Astrocyte (in vitro differentiated cells and primary cell): ENCODE results near the gene TWIST2. TPM values are rescaled to one million over a fixed set of nuclear protein-coding genes. Genes with fewer than 3 reads are reported as not detected.

ENCODE experiments used
- DNase-seq: peaks from one replicate; pipeline ENCODE4 v3.0.0-alpha.2; 2010; ENCODE audit warnings: low read depth
- FAIRE-seq: peaks from 2 replicates; lab custom pipeline; 2011; peaks lifted over from hg19 to GRCh38; lab: Jason Lieb, UNC
- H2AFZ ChIP-seq: 2 replicates; pipeline ENCODE4 v1.6.0; 2012; ENCODE audit warnings: low read depth, low read length, inconsistent platforms
- H3K27ac ChIP-seq: 2 replicates; pipeline ENCODE4 v1.5.1; 2011; ENCODE audit warnings: low read depth, low read length, inconsistent platforms
- H3K27me3 ChIP-seq: 2 replicates; pipeline ENCODE4 v1.6.0; 2011; ENCODE audit warnings: low read length, inconsistent platforms; ENCODE audit not compliant: insufficient read depth
- H3K36me3 ChIP-seq: 2 replicates; pipeline ENCODE4 v1.5.1; 2011; ENCODE audit warnings: low read length, inconsistent platforms; ENCODE audit not compliant: insufficient read depth
- H3K4me1 ChIP-seq: 2 replicates; pipeline ENCODE4 v1.5.1; 2011; ENCODE audit warnings: low read length, inconsistent platforms; ENCODE audit not compliant: insufficient read depth
- H3K4me2 ChIP-seq: 2 replicates; pipeline ENCODE4 v1.6.0; 2012; ENCODE audit warnings: low read length, inconsistent platforms
- H3K4me3 ChIP-seq: 2 replicates; pipeline ENCODE4 v1.5.1; 2011; ENCODE audit warnings: low read depth, mild to moderate bottlenecking, low read length, inconsistent platforms; ENCODE audit not compliant: insufficient read depth
- H3K79me2 ChIP-seq: 2 replicates; pipeline ENCODE4 v1.6.0; 2012; ENCODE audit warnings: mild to moderate bottlenecking, low read length, inconsistent platforms; ENCODE audit not compliant: insufficient read depth
- H3K9ac ChIP-seq: 2 replicates; pipeline ENCODE4 v1.6.0; 2012; ENCODE audit warnings: mild to moderate bottlenecking, low read length, inconsistent platforms
- H3K9me3 ChIP-seq: 2 replicates; pipeline ENCODE4 v1.5.1; 2012; ENCODE audit warnings: low read depth, mild to moderate bottlenecking, low read length, inconsistent platforms; ENCODE audit not compliant: insufficient read depth
- H4K20me1 ChIP-seq: 2 replicates; pipeline ENCODE4 v1.6.0; 2012; ENCODE audit warnings: low read length, inconsistent platforms; ENCODE audit not compliant: insufficient read depth
- H3K27ac Mint-ChIP-seq: one replicate; pipeline ENCODE4 v1.8.0; 2021; ENCODE audit warnings: mild to moderate bottlenecking, mixed read lengths; ENCODE audit not compliant: unreplicated experiment
- H3K27me3 Mint-ChIP-seq: one replicate; pipeline ENCODE4 v1.8.0; 2021; ENCODE audit warnings: low read depth, mixed read lengths; ENCODE audit not compliant: unreplicated experiment
- H3K36me3 Mint-ChIP-seq: one replicate; pipeline ENCODE4 v1.8.0; 2021; ENCODE audit warnings: low read depth, mixed read lengths; ENCODE audit not compliant: unreplicated experiment
- H3K4me1 Mint-ChIP-seq: one replicate; pipeline ENCODE4 v1.8.0; 2021; ENCODE audit warnings: low read depth, mixed read lengths; ENCODE audit not compliant: unreplicated experiment
- H3K4me3 Mint-ChIP-seq: one replicate; pipeline ENCODE4 v1.8.0; 2021; ENCODE audit warnings: mild to moderate bottlenecking, moderate library complexity, mixed read lengths; ENCODE audit not compliant: unreplicated experiment
- H3K9me3 Mint-ChIP-seq: one replicate; pipeline ENCODE4 v1.8.0; 2021; ENCODE audit warnings: mild to moderate bottlenecking, mixed read lengths; ENCODE audit not compliant: unreplicated experiment
- EZH2 ChIP-seq: IDR thresholded peaks from 2 replicates; pipeline ENCODE4 v1.6.1; 2012; ENCODE audit warnings: mild to moderate bottlenecking, low read length, inconsistent platforms; ENCODE audit not compliant: insufficient read depth
- total RNA-seq: library from RNA; stranded (reverse); gene quantifications from 2 replicates; pipeline ENCODE4 v1.2.1, GENCODE V29; 2021
- TF ChIP-seq, protein P1 (sequence below): IDR thresholded peaks from 2 replicates; pipeline ENCODE4 v1.5.1; 2011; ENCODE audit warnings: low read depth, mild to moderate bottlenecking, inconsistent platforms, low read length, moderate library complexity; ENCODE audit not compliant: insufficient read depth

Gene TWIST2
- total RNA-seq, 1 donor from 2014 or later: 3.2 TPM

DNA sequence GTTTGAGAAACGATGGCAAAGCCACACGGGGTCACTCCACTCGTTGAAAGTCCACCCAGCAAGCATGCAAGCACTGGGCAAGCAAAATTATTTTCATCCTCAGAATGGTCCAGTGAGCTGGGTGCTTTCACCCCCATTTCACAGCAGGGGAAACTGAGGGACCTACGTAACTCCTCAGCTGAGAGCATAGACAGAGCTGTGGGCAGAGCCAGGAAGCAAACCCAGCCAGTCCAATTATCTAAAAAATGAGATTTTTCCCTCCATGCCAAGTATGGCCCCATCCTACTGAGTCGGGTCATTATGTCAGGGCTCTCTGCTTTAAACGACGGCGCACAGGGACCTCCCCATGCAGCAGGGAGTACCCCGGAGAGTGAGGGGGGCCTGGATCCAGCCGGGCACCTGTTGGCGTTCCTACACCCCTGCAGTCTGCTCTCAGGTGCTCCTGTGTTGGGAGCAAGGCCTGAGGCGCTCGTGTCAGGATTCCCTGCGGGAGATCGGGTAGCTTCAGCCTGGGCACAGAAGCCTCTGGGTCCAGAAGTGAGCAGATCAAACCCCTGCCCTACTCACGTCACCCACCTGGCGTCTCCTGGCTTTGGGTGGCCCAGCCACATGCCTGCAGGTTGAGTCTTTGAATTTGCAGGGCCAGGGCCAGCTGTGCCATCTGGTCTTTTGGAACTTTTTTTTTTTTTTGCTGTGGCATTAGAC, 17.3 kb downstream of the TWIST2 start:
- Mint-ChIP-seq H3K36me3 (peaks cover 3% of the 10 kb centered on the region), H3K4me1 (peaks cover 29% of the 10 kb centered on the region), H3K9me3 (no peaks in the 10 kb centered on the region), H3K27me3 (peaks cover 3% of the 10 kb centered on the region), H3K4me3 (peak overlapping the region; percentile 34), H3K27ac (peak overlapping the region; percentile 58)
- DNase-seq (no peak), FAIRE-seq (no peak)
- Histone ChIP-seq H3K79me2 (peaks cover 55% of the 10 kb centered on the region), H3K36me3 (no peaks in the 10 kb centered on the region), H3K9me3 (no peaks in the 10 kb centered on the region), H3K9ac (peak overlapping the region; percentile 76), H4K20me1 (no peaks in the 10 kb centered on the region), H3K4me3 (no peak overlapping the region), H3K4me2 (peak overlapping the region; percentile 81), H3K27ac (peak overlapping the region; percentile 89), H3K27me3 (no peaks in the 10 kb centered on the region), H2AFZ (no peak overlapping the region), H3K4me1 (peaks cover 50% of the 10 kb centered on the region)
- TF ChIP-seq, protein P1, sequence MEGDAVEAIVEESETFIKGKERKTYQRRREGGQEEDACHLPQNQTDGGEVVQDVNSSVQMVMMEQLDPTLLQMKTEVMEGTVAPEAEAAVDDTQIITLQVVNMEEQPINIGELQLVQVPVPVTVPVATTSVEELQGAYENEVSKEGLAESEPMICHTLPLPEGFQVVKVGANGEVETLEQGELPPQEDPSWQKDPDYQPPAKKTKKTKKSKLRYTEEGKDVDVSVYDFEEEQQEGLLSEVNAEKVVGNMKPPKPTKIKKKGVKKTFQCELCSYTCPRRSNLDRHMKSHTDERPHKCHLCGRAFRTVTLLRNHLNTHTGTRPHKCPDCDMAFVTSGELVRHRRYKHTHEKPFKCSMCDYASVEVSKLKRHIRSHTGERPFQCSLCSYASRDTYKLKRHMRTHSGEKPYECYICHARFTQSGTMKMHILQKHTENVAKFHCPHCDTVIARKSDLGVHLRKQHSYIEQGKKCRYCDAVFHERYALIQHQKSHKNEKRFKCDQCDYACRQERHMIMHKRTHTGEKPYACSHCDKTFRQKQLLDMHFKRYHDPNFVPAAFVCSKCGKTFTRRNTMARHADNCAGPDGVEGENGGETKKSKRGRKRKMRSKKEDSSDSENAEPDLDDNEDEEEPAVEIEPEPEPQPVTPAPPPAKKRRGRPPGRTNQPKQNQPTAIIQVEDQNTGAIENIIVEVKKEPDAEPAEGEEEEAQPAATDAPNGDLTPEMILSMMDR: no peak
- no peak for TF ChIP-seq EZH2

DNA sequence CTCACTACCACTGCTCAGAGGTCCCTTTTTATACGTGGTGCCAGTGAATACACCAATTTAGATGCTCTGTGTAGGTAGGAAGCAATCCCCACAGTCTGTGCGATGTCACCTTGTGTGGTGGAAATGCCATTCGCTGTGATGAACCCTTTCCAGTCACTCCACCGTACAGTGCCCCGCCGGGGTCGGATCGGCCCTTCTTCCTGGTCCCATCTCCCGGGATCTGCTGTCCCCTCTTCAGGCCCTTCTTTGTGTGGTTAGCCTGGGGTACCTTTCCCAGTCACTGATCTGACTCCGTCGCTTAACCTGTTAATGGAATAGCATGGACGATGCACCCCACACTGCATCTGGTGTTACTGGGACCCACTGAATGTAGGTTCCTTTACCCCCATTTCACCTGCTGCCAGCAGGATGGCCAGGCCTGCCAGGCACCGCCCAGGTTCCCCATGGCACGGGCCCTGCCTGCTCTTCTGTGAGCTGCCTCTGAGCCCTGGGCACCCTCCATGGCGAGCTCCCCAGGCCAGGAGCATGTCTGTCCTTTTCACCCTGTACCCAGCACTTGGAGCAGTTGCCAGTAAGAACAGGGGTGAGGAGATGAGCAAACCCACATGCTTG, 18.0 kb downstream of the TWIST2 start:
- DNase-seq: no peak
- TF ChIP-seq EZH2: no peak
- TF ChIP-seq, protein P1: no peak
- FAIRE-seq: no peak
- Histone ChIP-seq H3K27me3 (no peaks in the 10 kb centered on the region), H3K4me1 (peaks cover 50% of the 10 kb centered on the region), H3K9me3 (no peaks in the 10 kb centered on the region), H4K20me1 (no peaks in the 10 kb centered on the region), H2AFZ (no peak overlapping the region), H3K9ac (no peak overlapping the region), H3K27ac (no peak overlapping the region), H3K4me2 (no peak overlapping the region), H3K36me3 (no peaks in the 10 kb centered on the region), H3K4me3 (no peak overlapping the region), H3K79me2 (peaks cover 51% of the 10 kb centered on the region)
- Mint-ChIP-seq H3K36me3 (peaks cover 3% of the 10 kb centered on the region), H3K9me3 (no peaks in the 10 kb centered on the region), H3K4me1 (peaks cover 29% of the 10 kb centered on the region), H3K27me3 (peaks cover 2% of the 10 kb centered on the region), H3K27ac (no peak overlapping the region), H3K4me3 (no peak overlapping the region)
